ENCODE results near the gene IL3.

The IL3 gene

DNA sequence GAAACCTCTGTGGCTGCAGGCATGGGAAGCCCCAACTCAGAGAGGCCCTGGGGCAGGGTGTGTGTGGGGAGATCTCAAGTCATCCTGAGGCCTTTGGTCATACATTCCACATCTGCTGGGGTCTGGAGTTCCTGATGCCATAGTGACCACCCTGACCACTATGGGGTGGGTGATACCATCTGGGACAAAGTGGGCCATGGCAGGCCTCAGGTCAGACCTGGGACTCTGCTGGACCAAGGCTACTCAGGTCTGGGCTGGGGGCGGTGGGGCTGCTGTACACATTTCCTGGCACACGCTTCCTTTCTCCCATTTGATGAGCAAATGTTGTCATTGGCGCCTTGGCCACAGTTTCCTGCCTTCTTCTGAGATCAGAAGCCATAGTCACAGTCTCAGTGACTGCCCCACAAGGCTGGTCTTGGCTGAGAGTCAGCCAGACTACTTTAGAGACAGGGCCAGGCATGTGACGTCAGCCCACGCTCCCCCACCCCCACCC, 33.9 kb upstream of the IL3 start:
- DNase-seq: no peak

DNA sequence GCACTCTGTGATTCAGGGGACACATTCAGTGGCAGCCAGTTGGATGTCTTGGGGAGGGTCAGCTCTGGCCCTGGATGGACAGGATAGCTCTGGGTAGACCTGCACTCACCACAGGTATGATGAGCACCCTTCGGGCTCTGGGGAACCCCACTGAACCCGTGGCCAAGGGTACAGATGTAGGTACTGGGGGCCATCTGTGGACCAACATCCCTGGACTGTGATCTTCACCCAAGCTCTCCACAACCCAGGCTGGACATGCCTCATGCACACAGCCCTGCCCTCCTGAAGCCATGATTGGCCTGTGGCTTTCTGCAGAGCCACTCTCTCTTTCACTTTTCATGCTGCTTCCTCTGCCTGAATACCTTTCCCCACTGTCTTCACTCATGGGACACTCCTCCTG, 33.4 kb upstream of the IL3 start:
- no peak for DNase-seq

DNA sequence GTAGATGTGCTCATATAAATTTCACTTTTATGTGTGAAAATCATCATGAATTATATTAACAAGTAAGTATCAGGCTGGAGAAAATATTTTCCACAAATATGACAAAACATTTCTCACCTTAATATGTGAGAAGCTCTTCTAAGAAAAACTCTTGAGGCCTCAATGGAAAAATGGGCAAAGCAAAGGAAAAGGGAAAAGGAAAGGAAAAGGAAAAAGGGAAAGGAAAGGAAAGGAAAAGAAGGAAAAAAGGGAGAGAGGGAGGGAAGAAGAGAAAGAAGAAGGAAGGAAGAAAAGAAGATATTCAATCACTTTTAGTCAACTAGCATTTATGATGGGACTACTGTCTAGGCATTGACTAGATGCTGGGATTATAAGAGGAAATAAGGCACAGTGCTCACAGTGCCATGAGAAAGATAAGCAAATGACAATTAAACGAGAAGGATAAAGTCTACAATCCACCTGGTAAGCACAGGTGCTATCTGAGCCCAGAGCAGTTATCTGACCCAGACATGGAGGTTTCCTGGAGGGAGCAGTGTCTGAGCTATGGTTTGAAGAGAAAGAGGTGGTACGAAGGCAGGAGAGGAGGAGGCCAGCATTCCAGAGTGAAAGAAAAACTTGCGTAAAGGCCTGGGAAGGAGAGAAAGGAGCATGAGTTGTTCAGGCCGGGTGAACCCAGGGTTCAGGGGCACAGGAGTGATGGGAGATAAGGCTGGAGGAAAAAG, 30.7 kb upstream of the IL3 start:
- DNase-seq: no peak

DNA sequence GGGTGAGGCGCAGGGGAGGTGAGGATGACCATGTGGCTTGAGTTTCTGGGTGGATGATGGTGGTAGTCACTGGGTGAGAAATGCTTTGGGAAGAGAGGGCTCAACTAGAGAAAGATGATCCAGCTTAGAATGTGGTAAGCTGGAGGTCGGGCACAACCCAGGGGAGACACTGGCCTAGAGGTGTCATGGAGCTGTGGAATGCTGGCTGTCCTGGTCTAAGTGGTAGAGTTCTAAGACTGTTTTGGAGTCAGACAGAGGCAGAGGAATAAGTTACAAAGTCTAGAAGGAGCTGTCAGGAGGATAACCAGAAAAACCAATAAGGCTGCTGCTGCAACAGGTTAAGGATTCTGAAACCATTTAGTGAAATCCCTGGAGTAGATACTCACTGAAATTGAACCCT, 29.8 kb upstream of the IL3 start:
- DNase-seq: no peak

GRCh38 chr5:132032196-132032595, 28.3 kb upstream of the IL3 start:
- DNase-seq: no peak

- DNase-seq: no peak
Observed at GRCh38 chr5:132033122-132033521, 27.3 kb upstream of the IL3 start.

DNA sequence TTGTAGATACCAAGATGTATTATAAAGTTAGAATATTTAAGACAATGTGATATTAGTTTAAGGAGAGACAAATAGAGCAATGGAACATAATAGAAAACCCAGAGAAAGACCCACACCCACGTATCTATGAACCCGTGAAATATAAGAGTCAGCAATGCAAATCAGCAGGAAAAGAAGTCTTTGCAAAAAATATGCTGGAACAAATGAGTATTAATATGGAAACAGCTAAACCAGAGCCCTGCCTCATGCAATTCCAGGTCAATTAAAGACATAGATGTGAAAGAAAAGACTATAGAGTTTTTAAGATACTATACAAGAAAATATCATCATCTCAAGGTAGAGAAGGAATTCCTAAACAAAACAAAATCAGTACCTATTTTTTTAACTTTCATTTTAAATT, 23.1 kb upstream of the IL3 start:
- no peak for DNase-seq

- DNase-seq: peak; percentile 1
Observed at GRCh38 chr5:132044207-132044606, 16.2 kb upstream of the IL3 start.

- DNase-seq: no peak
Observed at GRCh38 chr5:132046880-132047299, 13.6 kb upstream of the IL3 start.

DNA sequence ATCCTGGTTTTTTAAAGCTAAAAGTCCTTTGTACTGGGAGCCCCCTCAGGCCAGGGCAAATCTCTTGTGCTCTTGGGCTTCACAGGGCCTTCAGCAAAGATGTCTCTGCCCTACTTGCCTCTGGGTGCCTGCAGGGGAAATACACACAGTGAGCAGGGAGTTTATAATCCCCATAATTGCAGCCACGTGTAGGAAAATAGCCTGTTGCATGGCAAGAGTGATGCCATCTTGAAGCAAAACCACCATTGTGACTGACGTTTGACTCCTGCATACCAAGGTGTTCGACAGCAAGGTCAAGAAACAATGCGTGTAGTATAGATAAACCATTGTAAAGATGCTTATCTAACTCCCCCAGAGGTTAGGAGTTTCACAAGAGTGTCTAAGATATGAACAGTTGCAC, 11.4 kb upstream of the IL3 start:
- no peak for DNase-seq

- no peak for DNase-seq
Observed at GRCh38 chr5:132049559-132049958, 10.9 kb upstream of the IL3 start.

DNA sequence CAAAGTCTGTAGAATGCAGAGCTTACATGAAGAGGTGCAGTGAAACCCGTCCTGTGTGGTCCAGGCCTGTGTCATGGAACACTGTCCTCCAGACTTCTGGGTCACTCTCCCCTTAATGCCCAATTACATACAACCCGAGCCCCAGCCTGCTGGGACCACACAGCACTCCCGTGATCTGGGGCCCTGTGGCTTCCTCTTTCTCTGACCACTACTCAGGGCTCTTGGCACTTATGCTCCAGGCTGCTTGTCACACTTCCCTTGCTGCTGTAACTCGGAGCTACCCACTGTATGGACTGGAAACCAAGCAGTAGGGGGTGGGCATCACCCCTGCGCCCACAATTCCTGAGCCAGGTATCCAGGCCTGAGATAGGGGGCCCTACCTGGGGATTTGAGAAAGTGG, 10.3 kb upstream of the IL3 start:
- DNase-seq: peak; percentile 34

- no peak for DNase-seq
Observed at GRCh38 chr5:132050661-132051552, 9.5 kb upstream of the IL3 start.

DNA sequence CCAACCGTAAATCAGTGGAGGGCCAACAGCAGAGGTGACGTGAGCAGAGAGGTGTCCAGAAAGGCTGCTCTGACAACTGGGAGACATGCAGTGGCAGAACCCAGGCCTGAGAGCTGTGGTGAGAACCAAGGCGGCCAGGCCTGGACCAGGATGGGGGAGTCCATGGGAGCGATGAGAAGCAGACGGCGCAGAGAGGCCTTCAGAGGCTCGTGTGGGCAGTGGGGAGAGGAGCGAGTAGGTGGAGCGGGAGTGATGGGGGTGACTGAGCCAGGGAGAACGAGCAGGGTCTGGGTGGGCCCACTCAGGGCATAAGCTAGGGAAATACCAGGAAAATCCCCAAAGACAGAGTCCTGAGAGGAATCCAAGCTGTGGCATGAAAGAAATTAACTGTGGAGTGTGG, 7.9 kb upstream of the IL3 start:
- DNase-seq: no peak

GRCh38 chr5:132053483-132053882, 7.0 kb upstream of the IL3 start:
- DNase-seq: no peak

DNA sequence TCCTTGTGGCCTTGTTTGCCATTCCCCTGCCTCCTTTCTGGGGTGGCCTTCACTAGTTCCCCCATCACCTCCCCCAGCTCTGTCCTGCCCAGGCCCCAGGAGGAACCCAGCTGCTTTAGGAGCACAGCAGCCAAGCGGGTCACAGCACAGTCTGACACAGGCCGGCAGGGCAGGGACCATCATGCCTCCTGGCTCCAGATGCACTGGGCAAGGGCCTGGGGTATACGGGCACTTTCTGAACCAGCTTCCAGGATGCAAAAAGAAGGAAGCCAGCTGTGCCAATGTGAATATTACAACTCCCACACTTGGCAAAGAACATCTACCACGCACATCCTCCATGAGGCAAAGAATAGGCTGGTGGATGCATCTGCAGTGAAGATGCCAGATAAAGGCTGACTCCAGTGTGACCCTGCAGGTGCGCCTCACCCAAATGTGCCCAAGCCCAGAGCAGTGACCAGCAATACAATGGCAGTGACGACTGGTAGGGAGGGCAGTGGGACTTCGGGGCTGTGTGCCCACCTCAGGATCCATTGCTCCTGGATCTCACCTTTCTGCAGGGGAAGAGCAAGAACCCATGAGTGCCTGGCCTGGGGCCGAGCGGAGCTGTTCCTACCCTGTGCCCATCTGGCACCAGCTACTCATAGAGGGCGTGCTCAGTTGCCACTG, 6.3 kb upstream of the IL3 start:
- DNase-seq: no peak

DNA sequence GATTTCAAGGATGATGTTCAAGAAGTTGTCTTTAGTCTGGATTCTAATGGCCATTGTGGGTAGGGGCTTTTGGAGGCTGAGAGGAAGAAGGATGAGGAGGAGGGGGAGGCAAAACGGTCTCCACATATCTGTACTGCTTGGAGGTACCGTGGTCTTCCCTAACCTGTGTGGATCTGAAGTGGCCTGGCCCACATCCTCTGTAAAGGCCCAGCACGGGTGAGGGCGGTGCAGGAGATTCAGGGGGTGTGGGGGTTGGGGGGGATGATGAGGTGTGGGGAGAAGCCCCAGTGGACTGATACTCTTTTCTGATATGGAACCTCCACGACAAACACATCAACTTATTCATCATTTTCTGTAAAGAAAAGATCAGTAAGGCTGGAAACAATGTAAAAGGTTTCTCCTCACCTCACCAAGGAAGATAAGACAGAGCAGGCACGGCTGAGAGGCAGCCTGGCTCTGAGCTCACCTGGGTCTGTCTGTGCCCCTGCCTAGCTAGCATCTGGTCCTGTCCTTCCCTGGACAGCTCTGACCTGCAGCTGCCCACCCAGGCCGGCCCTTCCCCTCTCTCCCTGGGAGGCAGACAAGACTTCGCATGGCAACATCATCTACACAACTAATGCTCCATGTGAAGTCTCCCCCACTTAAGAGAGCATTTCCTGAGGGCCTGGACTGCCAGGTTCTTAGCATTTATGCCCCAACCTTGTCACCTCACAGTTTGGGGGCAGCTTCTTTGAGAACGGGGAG, 5.6 kb upstream of the IL3 start:
- DNase-seq: no peak

GRCh38 chr5:132055441-132055807, 5.0 kb upstream of the IL3 start:
- no peak for DNase-seq

- no peak for DNase-seq
Observed at GRCh38 chr5:132055808-132056609, 4.4 kb upstream of the IL3 start.

DNA sequence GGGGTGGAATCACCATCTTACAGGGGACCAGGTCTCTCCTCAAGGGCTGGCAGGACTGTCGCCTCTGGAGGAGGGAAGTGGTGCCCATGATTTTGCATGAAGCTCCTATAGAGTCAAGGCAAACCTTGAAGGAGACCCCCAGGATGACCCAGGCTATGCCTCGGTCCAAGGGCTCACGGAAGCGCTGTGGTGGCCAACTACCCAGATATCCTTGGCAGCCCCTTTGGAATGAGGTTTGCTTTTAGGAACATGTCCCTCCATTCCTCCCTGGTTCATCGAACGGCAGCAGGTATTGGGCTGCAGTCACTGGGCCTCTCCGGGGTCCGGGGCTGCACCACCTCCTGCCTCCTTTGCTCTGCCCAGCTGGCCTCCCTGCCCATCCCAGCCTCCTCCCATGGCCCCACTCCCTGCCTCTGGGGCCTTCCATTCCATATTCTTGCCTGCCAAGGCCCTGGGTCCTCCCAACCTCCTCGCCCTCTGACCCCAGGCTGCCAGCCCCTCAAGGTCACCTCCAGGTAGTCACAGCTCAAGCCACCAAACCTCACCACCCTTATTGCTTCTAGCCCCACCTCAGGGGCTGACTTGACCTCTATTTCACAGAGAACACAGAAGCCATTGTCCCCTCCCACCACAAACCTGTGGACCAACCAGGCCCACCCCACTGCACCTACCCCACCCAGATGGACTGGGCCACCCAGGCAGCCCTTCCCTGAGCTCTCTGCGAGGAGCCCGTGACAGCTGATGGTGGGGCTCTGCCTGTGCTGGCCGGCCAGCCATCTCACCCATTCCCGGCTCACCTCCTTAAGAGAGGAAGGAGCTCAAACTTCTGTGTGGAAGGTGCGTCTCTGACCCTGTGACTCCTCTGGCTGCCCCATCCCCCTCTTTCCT, 3.6 kb upstream of the IL3 start:
- DNase-seq: no peak
